LNCaP clone FGC (cell line): Measurements from ENCODE around the gene ATG5.

Experiments
- DNase-seq: peaks from one replicate; pipeline ENCODE4 v3.0.0-alpha.2; 2011; ENCODE audit warnings: low read depth
- H3K4me3 ChIP-seq: 2 replicates; pipeline ENCODE4 v1.5.1; 2011; ENCODE audit warnings: mild to moderate bottlenecking, low read depth, low read length, control low read depth
- TF ChIP-seq, protein P1 (sequence below): IDR thresholded peaks from 2 replicates; pipeline ENCODE4 v1.5.1; 2012; ENCODE audit warnings: mild to moderate bottlenecking; ENCODE audit not compliant: control insufficient read depth, insufficient read depth; ENCODE audit errors: extremely low read depth

ATG5 gene

DNA sequence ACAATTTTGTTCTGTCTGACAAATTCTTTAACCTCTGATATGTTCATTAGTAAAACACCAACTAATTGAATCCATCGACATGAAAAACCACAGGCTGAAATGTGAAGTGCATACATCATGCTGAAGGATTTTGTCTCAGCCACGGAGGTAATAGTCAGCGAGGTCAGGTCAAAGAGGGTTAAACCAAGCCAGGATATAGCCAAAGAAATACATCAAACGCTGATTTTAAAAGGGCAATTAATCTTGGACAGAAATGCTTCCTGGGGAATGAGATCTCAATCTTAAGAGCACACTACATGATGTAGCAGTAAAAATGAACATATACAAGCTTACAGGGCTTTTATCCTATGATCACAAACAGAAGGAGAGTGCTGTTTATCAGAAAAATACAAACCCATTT lies 132.7 kb downstream of the ATG5 start:
- H3K4me3 ChIP-seq, result no peak overlapping the region
- TF ChIP-seq, protein P1, sequence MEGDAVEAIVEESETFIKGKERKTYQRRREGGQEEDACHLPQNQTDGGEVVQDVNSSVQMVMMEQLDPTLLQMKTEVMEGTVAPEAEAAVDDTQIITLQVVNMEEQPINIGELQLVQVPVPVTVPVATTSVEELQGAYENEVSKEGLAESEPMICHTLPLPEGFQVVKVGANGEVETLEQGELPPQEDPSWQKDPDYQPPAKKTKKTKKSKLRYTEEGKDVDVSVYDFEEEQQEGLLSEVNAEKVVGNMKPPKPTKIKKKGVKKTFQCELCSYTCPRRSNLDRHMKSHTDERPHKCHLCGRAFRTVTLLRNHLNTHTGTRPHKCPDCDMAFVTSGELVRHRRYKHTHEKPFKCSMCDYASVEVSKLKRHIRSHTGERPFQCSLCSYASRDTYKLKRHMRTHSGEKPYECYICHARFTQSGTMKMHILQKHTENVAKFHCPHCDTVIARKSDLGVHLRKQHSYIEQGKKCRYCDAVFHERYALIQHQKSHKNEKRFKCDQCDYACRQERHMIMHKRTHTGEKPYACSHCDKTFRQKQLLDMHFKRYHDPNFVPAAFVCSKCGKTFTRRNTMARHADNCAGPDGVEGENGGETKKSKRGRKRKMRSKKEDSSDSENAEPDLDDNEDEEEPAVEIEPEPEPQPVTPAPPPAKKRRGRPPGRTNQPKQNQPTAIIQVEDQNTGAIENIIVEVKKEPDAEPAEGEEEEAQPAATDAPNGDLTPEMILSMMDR, result no peak
- DNase-seq, result no peak

DNA sequence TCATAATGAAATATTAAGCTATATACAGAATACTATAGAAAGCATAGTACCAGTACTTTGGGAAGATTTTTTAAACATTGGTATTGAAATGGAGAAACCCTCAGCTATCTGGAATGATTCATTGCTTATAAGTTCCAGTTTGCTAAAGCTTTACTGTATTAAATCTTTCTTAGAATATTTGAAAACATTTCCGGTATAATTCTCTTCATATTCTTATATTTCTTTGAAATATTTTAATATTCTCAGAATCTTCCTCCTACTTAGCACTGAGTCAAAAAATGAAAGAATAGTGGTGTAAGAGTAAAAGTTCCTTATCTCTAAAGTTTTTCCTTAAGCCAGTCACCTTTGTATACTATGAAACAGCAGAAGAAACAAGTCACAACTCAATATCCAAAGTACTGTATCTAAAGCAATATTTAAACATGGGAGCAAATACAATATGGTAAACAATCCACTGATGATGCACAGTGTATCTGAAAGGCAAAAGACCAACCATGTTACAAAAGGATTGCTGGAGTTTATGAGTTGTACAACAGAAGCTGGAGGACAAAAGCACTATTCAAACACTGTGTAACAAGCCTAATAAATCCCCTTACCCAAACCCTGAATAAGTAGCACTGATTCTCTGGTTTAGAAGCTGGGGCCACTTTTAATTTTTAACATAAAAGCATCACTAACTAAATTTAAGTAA lies 137.3 kb downstream of the ATG5 start:
- TF ChIP-seq, protein P1, result no peak
- no peak overlapping the region for H3K4me3 ChIP-seq
- no peak for DNase-seq

DNA sequence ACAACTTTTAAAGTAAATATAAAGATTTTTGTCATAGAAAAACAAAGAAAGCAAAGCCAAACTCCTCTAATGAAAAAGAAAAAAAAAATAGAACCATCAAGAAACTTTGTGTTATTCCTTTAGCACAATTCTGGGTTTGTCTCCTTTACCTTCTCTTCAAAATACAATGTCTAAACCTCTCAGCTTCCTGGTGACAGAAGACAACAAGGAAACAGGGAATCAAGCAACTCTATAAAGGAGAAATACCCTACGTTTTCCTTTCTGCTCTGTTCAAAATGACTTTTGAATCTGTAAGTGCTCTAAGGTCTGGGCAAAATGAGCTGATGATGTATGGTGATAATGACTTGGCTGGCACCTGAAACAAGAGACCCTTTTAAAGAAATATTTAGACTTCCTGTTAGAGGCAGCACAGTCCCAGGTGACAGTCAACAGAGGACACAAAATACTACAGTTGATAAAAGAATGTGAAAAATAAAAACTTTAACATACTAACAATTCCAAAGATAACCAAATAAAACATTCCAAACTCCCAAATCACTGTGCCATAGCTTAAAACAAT lies 138.1 kb downstream of the ATG5 start:
- TF ChIP-seq, protein P1, result no peak
- no peak for DNase-seq
- no peak overlapping the region for H3K4me3 ChIP-seq

DNA sequence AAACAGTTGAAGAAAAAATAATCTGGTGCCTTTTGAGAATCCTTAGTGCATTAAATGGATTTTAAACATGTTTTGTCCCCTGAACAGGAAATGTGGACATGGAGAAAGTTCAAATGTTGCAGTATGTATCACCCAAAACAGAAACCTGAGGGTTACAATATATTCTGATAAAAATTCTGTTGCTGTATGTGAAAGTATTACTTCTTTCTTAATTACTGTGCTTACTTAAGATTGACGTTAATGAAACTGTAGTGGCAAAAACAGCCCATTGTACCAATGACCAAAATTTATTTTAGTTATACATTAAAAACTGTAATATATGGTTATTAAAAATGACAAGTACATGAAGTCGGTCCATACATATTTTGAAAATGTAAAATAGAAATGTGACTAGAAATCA lies 138.8 kb downstream of the ATG5 start:
- no peak for DNase-seq
- no peak overlapping the region for H3K4me3 ChIP-seq
- TF ChIP-seq, protein P1, result no peak

DNA sequence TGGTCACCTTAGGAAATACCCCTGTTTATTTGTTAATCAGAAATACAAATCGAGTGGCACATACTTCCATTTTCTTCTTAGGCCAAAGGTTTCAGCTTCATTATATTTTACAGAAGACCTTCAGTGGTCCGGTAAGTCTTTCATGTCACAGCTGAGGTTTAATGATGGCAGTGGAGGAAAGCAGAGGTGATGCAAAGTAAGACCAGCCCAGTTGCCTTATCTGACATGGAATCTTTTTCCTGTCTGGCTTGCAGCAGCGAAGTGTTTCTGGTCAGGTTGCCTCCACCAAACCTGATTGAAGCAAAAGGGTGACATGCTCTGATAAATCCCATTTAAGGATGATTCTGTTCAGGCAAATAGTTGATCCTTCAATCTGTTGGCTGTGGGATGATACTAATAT lies 139.4 kb downstream of the ATG5 start:
- no peak for DNase-seq
- no peak overlapping the region for H3K4me3 ChIP-seq
- TF ChIP-seq, protein P1, result no peak

DNA sequence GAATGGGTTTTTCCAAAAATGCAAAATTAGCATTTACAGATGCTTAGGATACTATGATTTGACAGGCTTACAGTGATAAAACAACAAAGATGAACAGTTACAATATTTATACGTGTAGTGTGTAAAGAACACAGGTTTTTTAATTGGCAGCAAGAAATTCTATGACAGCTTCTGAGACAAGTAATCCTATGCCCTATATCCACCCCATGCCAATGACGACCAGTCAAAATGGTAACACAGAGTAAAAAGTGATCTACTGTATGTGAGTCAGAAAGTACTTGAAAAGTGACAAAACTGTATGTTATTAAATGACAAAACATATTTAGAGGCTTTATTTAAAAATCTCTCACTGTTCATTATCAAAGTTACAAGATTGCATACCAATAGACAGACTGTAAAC lies 139.9 kb downstream of the ATG5 start:
- H3K4me3 ChIP-seq, result no peak overlapping the region

DNA sequence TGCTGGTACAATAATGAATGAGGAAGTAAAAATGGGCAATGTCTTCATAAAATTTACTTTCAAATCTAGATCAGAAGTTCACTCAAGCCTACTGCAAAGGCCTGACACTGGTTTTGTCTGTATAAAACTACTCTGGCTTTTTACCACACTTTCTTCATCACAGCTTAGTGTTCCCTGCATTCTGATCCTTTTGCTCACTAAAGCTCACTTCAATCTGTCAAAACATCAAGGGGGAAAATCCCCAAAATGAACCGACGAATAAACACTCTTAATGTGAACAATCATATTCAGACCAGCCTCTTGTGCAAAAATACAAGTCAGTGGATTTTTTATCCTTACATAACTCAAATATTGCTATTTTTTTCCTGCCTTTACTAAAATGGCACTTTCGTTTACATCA lies 140.9 kb downstream of the ATG5 start:
- TF ChIP-seq, protein P1, result no peak
- DNase-seq, result no peak
- no peak overlapping the region for H3K4me3 ChIP-seq

More for the DNA sequence above, 139.9 kb downstream of the ATG5 start:
- DNase-seq, result no peak
- TF ChIP-seq, protein P1, result no peak
